Measurements from ENCODE around the gene GARNL3.

Gene GARNL3

GRCh38 chr9:127415657-127416056 lies 151.1 kb downstream of the GARNL3 start:
- DNase-seq = no peak

DNA sequence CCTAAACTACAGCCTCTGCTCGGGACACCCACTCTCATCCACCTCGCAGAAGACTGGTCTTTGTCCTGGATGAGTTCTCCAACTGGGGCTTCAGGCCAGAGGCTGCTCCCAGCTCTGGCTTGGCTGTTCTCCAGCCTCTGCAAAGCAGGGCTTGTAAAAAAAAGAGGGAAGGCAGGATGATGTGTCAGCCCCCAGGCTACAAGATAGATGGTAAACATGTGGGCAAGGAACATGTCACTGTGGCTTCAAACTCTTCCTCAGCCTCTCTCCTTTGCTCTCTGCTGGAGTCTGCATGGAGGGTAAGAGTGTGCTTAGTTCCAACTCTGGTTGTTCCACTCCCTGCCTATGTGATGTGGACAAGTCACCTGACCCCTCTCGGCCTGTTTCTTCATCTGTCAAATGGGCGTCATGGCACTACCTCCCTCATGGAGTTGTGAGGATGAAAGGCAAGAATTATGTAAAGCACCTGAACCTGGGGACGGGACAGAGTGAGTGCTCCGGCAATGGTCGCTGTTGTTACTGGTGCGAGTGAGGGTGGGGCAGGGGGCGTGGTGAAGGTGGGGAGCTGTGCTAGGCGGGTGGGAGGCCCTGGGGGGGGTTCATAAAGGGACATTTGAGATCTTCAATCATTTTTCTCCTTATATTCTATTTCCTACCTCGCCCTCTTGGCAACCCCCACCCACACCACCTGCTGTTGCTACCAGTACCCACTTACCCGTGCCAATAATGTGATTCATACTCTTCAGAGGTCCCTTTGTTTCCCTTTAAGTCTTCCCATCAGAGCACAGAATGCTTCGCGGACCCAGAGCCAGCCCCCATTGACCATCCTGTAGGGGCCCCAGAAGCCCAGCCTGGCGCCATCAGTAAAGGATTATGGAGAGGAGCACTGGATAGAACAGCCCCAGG lies 152.8 kb downstream of the GARNL3 start:
- DNase-seq = peak; percentile 16

- DNase-seq = no peak
Observed at GRCh38 chr9:127418037-127418471, 153.5 kb downstream of the GARNL3 start.

DNA sequence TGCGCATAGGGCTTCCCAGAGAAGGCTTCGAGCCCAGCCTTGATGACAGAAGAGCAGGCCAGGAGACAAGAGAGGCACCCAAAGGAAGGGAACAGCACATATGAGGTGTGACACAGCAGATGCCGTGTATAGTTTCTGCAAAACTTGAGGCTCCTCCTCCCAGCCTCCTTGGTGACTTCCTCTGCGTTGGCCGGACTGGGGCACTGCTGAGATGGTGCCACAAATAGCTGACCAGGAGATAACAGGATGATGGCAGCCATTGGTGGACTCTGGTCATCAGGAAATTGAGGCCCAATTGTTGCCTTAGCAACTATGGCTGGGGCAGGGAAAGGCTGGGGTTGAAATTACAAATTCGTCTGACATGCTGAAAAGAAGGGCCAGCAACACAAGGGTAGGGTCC lies 154.8 kb downstream of the GARNL3 start:
- no peak for DNase-seq

GRCh38 chr9:127421057-127421456 lies 156.5 kb downstream of the GARNL3 start:
- DNase-seq = no peak

- no peak for DNase-seq
Observed at GRCh38 chr9:127422133-127422782, 157.7 kb downstream of the GARNL3 start.

GRCh38 chr9:127422787-127423186 lies 158.2 kb downstream of the GARNL3 start:
- DNase-seq = no peak

- peak; percentile 68 for DNase-seq
Observed at GRCh38 chr9:127423476-127423933, 158.9 kb downstream of the GARNL3 start.

- DNase-seq = peak; percentile 97
Observed at GRCh38 chr9:127423934-127424675, 159.5 kb downstream of the GARNL3 start, which contains the start of gene ZNF79. Gene ZNF79 (plus strand): TSS chr9:127424382. CDS start chr9:127424788, 406 bp downstream.

GRCh38 chr9:127424676-127424999 lies 160.1 kb downstream of the GARNL3 start:
- peak; percentile 50 for DNase-seq

- DNase-seq = no peak
Observed at GRCh38 chr9:127426756-127427155, 162.2 kb downstream of the GARNL3 start.

DNA sequence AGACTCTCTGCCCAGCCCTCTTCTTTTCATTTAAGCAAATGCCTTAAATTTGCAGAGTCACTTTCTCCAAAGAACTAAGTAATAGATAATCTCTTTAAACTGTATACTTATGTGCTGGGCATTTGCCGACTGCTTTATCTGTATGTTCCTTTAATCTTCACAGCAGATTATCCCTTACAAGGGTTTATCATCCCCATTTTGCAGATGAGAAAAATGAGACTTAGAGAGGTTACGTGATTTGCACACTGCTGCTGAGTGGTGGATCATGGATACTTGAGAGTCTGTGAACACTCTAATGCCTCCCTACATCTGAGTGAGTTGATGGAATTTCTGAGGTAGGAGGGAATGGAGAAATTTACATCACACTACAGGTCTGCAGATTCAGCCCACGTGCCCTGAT lies 163.8 kb downstream of the GARNL3 start:
- DNase-seq = no peak

DNA sequence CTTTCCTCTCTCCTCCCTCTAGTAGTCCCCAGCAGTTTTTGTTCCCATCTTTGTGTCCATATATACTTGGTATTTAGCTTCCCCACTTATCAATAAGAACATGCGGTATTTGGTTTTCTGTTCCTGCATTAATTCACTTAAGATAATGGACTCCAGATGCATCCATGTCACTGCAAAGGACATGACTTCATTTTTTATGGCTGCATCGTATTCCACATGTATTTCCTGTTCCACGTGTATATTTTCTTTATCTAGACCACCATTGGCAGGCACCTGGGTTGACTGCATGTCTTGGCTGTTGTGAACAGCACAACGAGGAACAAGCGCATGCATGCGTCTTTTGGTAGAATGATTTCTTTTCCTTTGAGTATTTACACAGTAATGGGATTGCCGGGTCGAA lies 165.8 kb downstream of the GARNL3 start:
- DNase-seq = no peak

DNA sequence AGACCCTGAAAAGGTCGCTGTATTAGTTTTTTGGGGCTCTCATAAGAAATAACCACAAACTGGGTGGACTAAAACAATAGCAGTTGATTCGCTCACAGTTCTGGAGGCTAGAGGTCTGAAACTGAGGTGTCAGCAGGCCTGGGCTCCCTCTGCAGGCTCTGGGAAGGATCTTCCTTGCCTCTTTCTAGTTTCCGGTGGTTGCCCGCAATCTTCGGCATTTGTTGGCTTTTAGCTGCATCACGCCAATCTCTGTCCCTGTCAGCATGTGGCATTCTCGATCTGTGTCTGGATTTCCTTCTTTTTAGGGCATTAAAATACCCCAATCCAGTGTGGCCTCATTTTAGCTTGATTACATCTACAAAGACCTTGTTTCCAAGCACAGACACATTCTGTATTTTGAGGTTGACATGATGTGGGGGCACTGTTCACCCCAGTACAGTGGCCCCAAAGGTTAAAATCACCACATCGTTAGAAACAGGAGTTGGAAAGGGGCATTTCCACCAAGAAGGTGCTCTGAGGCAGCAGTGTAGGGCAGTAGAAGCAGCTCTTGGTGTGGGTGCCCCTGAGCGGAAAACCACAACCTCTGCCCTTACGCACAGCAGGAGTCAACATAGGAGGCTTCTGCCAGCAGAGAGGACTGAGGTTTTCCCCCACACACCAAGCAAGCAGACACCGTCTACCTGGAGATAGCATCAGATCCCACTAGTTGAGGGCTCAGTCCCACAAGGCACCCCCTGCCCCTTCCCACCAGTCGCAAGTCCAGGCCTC lies 173.1 kb downstream of the GARNL3 start:
- DNase-seq = no peak

DNA sequence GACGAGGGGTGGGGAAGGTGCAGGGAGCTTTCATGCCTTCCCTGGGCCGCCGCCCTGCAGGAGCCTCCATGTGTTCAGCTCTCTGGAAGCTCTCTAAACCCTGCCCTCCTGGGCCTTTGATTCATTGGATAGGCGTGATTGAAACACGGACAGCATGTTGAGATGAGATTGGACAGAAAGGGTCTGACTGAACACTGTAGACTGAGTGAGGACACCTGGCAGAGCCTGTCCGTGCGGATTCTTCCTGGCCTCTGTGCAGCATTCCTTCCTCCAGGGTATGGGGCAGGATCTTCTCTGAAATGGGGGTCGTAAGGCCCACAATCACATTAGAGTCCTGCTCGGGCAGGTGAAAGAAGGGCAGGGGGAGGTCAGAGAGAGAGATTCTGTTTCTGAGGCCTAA lies 173.8 kb downstream of the GARNL3 start:
- no peak for DNase-seq
